Thymus (tissue), 11 donors: ENCODE results near the gene BAIAP3. TPM values are rescaled to one million over a fixed set of nuclear protein-coding genes. Genes with fewer than 3 reads are reported as not detected.
"Not testable (repeated sequence)": the region's sequence is repeated elsewhere in the genome, so short reads cannot be mapped to it uniquely, and the experiment has no call there.

Experiments used
- DNase-seq, 9 donors: peaks; one replicate each; pipeline ENCODE4 v3.0.0-alpha.2; 2013; ENCODE audit warnings: low spot score in 9 of 9, low read depth in 6 of 9, missing footprints in 1 of 9
- H3K27ac ChIP-seq, 2 donors: one replicate each; pipeline ENCODE4 v1.5.1; 2013; ENCODE audit warnings: control low read depth in 1 of 2, low read depth in 1 of 2, low read length in 1 of 2, mild to moderate bottlenecking in 1 of 2, moderate library complexity in 1 of 2
- H3K27me3 ChIP-seq, 2 donors: one replicate each; pipeline ENCODE4 v1.5.1; 2013; ENCODE audit warnings: low read length in 1 of 2; ENCODE audit not compliant: control insufficient read depth in 2 of 2, insufficient read depth in 1 of 2
- H3K36me3 ChIP-seq, 2 donors: one replicate each; pipeline ENCODE4 v1.5.1; 2013; ENCODE audit warnings: low read length in 1 of 2, mild to moderate bottlenecking in 1 of 2, moderate library complexity in 1 of 2; ENCODE audit not compliant: control insufficient read depth in 2 of 2, insufficient read depth in 2 of 2
- H3K4me1 ChIP-seq, 2 donors: one replicate each; pipeline ENCODE4 v1.5.1; 2013; ENCODE audit warnings: low read length in 2 of 2; ENCODE audit not compliant: control insufficient read depth in 2 of 2, insufficient read depth in 2 of 2
- H3K4me3 ChIP-seq, 2 donors: one replicate each; pipeline ENCODE4 v1.5.1; 2013; ENCODE audit warnings: low read length in 2 of 2, control low read depth in 1 of 2, mild to moderate bottlenecking in 1 of 2
- H3K9me3 ChIP-seq, 2 donors: one replicate each; pipeline ENCODE4 v1.5.1; 2013; ENCODE audit warnings: low read length in 1 of 2, mild to moderate bottlenecking in 1 of 2; ENCODE audit not compliant: control insufficient read depth in 2 of 2, insufficient read depth in 1 of 2
- WGBS: extraction: QIAGEN DNeasy Blood & Tissue Kit; methylation state at CpG from one replicate; pipeline ENCODE4 v1.1.7; 2013; 5-methylcytosine and 5-hydroxymethylcytosine counted together
- polyA plus RNA-seq: library from polyadenylated mRNA; stranded (reverse); fragments of 200-250 nt; gene quantifications from one replicate; pipeline ENCODE4 v1.2.3, GENCODE V29; 2013
- total RNA-seq: library from RNA; stranded (reverse); fragments of 120-200 nt; gene quantifications from one replicate; pipeline ENCODE4 v1.2.4, GENCODE V29; 2013
- donor health status: healthy.

BAIAP3 gene
- total and polyA plus RNA-seq, 2 donors = 0.52 to 5.4 TPM

DNA sequence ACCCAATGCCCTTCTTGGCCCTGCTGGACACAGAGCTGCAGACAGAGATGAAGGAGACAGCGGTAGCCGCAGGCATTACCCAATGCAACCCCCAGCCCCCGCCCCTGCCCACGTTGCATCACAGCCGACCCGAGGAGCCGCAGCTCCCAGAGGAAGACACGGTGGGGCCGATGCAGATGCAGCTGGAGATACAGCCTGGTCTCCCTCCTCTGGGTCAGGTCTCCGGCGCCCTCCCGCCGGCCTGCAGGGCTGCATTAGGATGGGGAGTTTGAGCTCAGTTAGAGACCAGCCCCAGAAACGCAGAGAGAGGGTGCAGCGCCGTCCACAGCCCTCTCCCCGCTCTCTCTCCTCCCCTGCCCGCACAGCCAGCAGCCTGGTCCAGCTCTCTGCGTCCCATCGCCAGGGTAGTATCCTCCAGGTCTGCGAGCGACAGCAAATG is 43.4 kb upstream of the BAIAP3 start:
- H3K9me3 ChIP-seq = peaks cover 0 to 6% of the 10 kb centered on the region in 2 donors
- H3K4me3 ChIP-seq = no peak overlapping the region
- H3K4me1 ChIP-seq = peaks cover 0 to 2% of the 10 kb centered on the region in 2 donors
- no peaks in the 10 kb centered on the region for H3K36me3 ChIP-seq
- no peak for DNase-seq
- H3K27ac ChIP-seq = no peak overlapping the region
- peaks cover 26 to 90% of the 10 kb centered on the region in 2 donors for H3K27me3 ChIP-seq
- WGBS = 12% methylated on average over 22 of the region's 22 CpGs

GRCh38 chr16:1290860-1291575 is 42.4 kb upstream of the BAIAP3 start:
- no peak overlapping the region for H3K4me3 ChIP-seq
- H3K27me3 ChIP-seq = peaks cover 26 to 87% of the 10 kb centered on the region in 2 donors
- WGBS = 83% methylated on average over 29 of the region's 29 CpGs
- DNase-seq = no peak
- peaks cover 0 to 6% of the 10 kb centered on the region in 2 donors for H3K9me3 ChIP-seq
- no peak overlapping the region for H3K27ac ChIP-seq
- H3K4me1 ChIP-seq = peaks cover 0 to 2% of the 10 kb centered on the region in 2 donors
- H3K36me3 ChIP-seq = no peaks in the 10 kb centered on the region

- peaks cover 0 to 2% of the 10 kb centered on the region in 2 donors for H3K4me1 ChIP-seq
- no peak for DNase-seq
- 59% methylated on average over 17 of the region's 17 CpGs for WGBS
- no peak overlapping the region for H3K27ac ChIP-seq
- H3K4me3 ChIP-seq = no peak overlapping the region
- H3K9me3 ChIP-seq = peaks cover 0 to 6% of the 10 kb centered on the region in 2 donors
- H3K27me3 ChIP-seq = peaks cover 26 to 81% of the 10 kb centered on the region in 2 donors
- no peaks in the 10 kb centered on the region for H3K36me3 ChIP-seq
These were observed 41.9 kb upstream of the BAIAP3 start for GRCh38 chr16:1291576-1291974.

- H3K27me3 ChIP-seq = peaks cover 24 to 78% of the 10 kb centered on the region in 2 donors
- not testable (repeated sequence) for H3K4me3 ChIP-seq, H3K36me3 ChIP-seq, DNase-seq, H3K4me1 ChIP-seq, H3K27ac ChIP-seq, H3K9me3 ChIP-seq
- WGBS = 75% methylated on average over 6 of the region's 6 CpGs
These were observed 41.2 kb upstream of the BAIAP3 start for GRCh38 chr16:1292208-1292607.

DNA sequence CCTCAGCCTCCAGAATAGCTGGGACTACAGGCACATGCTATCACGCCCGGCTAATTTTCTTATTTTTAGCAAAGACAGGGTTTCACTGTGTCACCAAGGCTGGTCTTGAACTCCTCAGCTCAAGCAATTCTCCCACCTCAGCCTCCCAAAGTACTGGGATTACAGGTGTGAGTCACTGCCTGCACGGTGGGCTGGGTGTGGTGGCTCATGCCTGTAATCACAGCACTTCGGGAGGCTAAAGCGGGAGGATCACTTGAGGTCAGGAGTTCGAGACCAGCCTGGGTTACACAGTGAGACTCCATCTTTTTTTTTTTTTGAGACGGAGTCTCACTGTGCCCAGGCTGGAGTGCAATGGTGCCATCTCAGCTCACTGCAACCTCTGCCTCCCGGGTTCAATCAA is 40.6 kb upstream of the BAIAP3 start:
- H3K9me3 ChIP-seq, DNase-seq, H3K4me3 ChIP-seq, H3K36me3 ChIP-seq, H3K27ac ChIP-seq: not testable (repeated sequence)
- peaks cover 24 to 72% of the 10 kb centered on the region in 2 donors for H3K27me3 ChIP-seq
- H3K4me1 ChIP-seq = peaks cover 0 to 11% of the 10 kb centered on the region in 2 donors
- 92% methylated on average over 8 of the region's 8 CpGs for WGBS

GRCh38 chr16:1293921-1294656 is 39.4 kb upstream of the BAIAP3 start:
- peaks cover 0 to 6% of the 10 kb centered on the region in 2 donors for H3K9me3 ChIP-seq
- peaks cover 17 to 61% of the 10 kb centered on the region in 2 donors for H3K27me3 ChIP-seq
- no peaks in the 10 kb centered on the region for H3K36me3 ChIP-seq
- no peak overlapping the region for H3K27ac ChIP-seq
- no peak overlapping the region for H3K4me3 ChIP-seq
- 88% methylated on average over 11 of the region's 11 CpGs for WGBS
- DNase-seq = no peak
- H3K4me1 ChIP-seq = peaks cover 0 to 9% of the 10 kb centered on the region in 2 donors

- Histone ChIP-seq H3K9me3 (no peaks in the 10 kb centered on the region), H3K27me3 (peaks cover 11 to 58% of the 10 kb centered on the region in 2 donors), H3K4me3 (no peak overlapping the region), H3K27ac (no peak overlapping the region), H3K4me1 (peaks cover 0 to 11% of the 10 kb centered on the region in 2 donors), H3K36me3 (no peaks in the 10 kb centered on the region)
- no peak for DNase-seq
- WGBS = 86% methylated on average over 5 of the region's 5 CpGs
These were observed 38.0 kb upstream of the BAIAP3 start for GRCh38 chr16:1295465-1295864.

- not testable (repeated sequence) for H3K27ac ChIP-seq, H3K36me3 ChIP-seq, H3K9me3 ChIP-seq, H3K4me3 ChIP-seq, DNase-seq
- 92% methylated on average over 8 of the region's 8 CpGs for WGBS
- peaks cover 0 to 58% of the 10 kb centered on the region in 2 donors for H3K27me3 ChIP-seq
- H3K4me1 ChIP-seq = peaks cover 0 to 18% of the 10 kb centered on the region in 2 donors
These were observed 36.8 kb upstream of the BAIAP3 start for GRCh38 chr16:1296688-1297017.

GRCh38 chr16:1297018-1297696 is 36.3 kb upstream of the BAIAP3 start:
- WGBS = 60% methylated on average over 6 of the region's 6 CpGs
- no peak overlapping the region for H3K4me3 ChIP-seq
- H3K4me1 ChIP-seq = peaks cover 0 to 18% of the 10 kb centered on the region in 2 donors
- DNase-seq = no peak
- no peak overlapping the region for H3K27ac ChIP-seq
- peaks cover 0 to 54% of the 10 kb centered on the region in 2 donors for H3K27me3 ChIP-seq
- no peaks in the 10 kb centered on the region for H3K9me3 ChIP-seq
- no peaks in the 10 kb centered on the region for H3K36me3 ChIP-seq
